ENCODE results near the gene MAMDC4.

DNA sequence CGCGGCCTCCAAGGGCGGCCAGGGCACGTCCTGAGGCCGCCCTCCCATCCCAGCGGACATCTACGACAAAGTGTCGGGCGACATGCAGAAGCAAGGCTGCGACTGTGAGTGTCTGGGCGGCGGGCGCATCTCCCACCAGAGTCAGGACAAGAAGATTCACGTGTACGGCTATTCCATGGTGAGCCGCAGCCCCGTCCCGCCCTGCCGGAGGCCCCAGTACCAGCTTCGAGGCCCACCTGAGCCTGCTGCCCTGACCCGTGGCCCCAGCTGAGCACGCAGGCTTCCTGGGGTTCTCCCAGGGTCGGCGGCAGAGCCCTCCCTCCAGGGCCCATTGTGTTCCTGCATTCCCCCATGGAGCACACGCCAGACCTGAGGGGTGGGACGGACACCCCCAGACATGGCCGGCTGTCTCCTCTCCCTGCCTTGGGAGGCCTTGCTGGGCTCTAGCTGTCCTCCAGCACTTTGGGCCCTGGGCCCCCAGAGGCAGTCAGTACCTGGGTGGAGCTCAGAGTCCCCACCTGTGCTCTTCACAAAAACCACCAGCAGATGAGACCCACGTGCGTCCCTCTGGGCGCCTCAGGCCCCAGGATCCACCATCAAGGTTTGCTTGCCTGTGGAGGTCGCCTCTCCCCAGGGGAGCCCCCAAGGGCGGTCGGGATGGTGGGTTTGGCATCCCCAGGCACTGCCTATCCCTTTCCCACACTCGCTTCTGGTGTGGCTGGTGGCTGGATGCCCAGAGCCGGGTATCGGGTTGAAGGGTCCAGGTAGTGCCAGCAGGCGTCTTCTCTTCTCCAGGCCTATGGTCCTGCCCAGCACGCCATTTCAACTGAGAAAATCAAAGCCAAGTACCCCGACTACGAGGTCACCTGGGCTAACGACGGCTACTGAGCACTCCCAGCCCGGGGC lies 1.9 kb upstream of the MAMDC4 start:
- no peak for TF ChIP-seq POLR2A (IDR thresholded peaks at IDR 0.05)
- TF ChIP-seq, protein P1, sequence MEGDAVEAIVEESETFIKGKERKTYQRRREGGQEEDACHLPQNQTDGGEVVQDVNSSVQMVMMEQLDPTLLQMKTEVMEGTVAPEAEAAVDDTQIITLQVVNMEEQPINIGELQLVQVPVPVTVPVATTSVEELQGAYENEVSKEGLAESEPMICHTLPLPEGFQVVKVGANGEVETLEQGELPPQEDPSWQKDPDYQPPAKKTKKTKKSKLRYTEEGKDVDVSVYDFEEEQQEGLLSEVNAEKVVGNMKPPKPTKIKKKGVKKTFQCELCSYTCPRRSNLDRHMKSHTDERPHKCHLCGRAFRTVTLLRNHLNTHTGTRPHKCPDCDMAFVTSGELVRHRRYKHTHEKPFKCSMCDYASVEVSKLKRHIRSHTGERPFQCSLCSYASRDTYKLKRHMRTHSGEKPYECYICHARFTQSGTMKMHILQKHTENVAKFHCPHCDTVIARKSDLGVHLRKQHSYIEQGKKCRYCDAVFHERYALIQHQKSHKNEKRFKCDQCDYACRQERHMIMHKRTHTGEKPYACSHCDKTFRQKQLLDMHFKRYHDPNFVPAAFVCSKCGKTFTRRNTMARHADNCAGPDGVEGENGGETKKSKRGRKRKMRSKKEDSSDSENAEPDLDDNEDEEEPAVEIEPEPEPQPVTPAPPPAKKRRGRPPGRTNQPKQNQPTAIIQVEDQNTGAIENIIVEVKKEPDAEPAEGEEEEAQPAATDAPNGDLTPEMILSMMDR (IDR thresholded peaks at IDR 0.05): no peak

Measured in body of pancreas (tissue), 4 donors.